ENCODE data around the gene CREB3L4. TPM values are rescaled to one million over a fixed set of nuclear protein-coding genes. Genes with fewer than 3 reads are reported as not detected.

Gene CREB3L4, protein sequence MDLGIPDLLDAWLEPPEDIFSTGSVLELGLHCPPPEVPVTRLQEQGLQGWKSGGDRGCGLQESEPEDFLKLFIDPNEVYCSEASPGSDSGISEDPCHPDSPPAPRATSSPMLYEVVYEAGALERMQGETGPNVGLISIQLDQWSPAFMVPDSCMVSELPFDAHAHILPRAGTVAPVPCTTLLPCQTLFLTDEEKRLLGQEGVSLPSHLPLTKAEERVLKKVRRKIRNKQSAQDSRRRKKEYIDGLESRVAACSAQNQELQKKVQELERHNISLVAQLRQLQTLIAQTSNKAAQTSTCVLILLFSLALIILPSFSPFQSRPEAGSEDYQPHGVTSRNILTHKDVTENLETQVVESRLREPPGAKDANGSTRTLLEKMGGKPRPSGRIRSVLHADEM
- polyA plus RNA-seq (ENCODE audit: insufficient read length in 4 of 4), result 10 to 100 TPM; 31.4 to 37.0 (median 34.8) TPM

DNA sequence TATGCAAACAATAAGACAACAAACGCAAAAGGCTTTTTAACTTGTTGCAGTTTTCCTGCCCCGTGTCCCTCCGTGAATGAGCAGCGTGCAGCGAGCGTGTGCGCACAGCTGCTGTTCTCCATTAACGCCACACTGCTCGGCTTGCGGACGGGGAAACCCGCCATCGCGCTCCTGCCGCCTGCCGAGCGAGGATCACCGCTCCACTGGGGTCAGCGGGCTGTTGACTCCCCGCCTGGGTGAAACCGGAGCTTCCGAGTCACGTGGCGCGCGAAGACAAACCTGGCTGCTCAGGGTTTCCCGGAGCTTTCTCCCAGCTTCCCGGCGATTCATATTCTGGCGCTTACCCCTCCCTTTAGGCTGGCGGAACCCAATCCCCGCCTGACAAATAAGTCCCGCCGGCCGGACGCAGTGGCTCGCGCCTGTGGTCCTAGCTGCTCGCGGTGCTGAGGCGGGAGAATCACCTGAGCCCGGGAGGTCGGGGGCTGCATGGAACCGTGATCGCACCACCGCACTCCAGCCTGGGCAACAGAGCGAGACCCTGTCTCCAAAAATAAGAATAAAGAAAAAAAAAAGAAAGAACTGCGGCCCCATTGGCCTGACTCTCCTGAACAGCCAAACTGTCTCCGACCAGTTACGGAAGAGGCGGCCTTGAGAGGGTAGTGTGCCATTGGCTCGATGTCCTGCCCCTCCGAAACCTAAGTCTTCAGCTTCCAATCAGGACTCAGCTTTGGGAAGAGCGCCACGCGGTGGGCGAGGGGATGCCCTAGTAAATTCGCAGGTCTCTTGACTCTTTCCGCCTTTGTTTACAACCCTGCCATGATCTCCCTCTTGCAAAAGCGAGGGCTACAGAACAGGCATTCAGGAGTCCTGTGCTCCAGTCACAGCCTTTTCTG is at the start of gene CREB3L4:
Gene CREB3L4 (plus strand): TSS at position 796 of the 893 bp plus-strand sequence. CDS start 624 bp downstream, outside the sequence.
- peak in 2 of 4 donors; percentile 96 for DNase-seq (ENCODE audit: low read depth in 4 of 4, low spot score in 3 of 4)

DNA sequence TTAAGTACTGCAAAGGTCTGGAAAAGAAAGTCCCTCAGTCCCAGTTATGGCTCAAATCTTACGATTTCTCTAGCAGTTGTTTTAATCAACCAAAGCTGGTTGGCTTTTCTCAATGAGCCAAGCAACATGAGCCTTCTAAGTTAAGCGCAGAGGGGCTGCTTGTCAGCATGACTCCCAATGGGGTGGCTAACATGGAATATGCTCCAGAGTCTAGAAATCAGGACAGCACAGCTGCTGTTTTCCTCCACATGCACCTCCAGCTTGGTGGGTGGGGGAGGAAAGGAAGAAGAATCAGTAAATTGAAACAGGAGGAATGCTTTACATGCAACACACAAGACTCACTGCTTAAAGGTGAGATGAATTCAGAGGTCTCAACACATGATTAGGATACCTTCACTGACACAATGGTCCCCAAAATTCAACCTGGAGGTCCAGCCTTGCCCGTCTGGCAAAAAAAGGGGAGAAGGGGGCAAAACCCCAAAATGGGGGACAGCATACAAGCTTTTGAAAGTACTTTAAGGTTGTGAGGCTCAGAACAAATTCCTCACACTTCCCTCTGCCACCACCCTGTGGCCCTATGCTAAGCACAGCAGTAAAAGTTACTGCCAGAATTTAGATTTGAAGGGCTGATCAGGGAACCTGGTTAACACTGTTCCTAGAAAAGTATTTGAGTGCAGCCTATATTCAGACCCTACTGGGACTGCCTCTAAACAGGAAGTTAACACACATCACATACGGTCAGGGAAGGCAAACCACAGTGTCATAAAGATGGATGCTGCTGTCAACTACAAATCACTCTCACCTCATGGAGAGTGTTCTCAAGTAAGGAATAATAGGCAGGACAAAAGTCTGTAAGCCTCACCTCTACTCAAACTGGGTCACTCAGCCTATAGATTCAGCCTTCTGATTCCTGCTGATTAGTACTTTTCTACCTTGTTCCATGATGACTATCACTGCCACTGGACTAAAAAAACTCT is 47.5 kb upstream of the CREB3L4 start:
- no peak for DNase-seq (ENCODE audit: low read depth in 4 of 4, low spot score in 3 of 4)

DNA sequence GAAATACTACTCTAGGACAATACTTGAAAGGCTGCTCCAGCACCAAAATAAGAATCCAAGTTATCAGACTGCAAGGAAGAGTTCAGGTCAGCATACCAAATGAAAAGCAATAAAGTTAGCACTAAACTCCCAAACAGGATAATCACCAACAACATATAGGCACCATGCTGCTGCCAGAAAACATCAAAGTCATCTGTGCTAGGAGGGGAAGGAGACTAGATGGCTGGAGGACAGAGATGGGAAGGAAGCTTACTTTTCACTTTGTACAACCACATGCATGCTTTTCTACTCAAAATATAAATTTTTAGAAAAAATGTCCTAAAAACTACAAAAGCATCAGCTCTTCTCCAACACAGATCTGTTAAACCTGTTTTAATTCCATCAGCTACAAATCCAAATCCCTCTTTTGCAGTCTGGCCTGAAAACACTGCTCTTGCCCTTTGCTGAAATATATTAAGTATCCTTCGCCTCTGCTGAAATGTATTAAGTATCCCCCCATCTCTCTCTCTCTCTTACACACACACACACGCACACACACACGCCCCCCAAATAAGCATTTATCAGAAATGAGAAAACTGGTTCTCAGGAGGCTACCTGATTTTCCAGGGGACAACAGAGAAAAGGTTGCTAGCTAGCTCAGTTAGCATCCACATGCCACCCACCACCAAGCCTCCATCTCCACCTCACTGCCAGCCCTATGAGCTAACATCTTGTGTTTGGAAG is 46.5 kb upstream of the CREB3L4 start:
- no peak for DNase-seq (ENCODE audit: low read depth in 4 of 4, low spot score in 3 of 4)

DNA sequence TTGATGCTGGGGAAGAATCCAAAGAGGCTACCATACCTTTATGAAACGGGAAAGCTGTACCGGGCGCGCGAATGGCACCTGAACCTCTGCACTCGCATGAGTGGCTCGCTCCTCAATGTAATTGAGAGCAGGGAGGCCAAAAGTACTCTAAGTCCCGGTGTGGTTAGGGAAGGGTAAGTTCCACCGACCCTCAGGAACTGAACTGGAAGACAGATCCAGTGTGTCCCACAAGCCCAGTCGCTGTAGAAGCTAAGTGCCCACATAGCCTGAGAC is 46.0 kb upstream of the CREB3L4 start:
- peak in 1 of 4 donors; percentile 8 for DNase-seq (ENCODE audit: low read depth in 4 of 4, low spot score in 3 of 4)

DNA sequence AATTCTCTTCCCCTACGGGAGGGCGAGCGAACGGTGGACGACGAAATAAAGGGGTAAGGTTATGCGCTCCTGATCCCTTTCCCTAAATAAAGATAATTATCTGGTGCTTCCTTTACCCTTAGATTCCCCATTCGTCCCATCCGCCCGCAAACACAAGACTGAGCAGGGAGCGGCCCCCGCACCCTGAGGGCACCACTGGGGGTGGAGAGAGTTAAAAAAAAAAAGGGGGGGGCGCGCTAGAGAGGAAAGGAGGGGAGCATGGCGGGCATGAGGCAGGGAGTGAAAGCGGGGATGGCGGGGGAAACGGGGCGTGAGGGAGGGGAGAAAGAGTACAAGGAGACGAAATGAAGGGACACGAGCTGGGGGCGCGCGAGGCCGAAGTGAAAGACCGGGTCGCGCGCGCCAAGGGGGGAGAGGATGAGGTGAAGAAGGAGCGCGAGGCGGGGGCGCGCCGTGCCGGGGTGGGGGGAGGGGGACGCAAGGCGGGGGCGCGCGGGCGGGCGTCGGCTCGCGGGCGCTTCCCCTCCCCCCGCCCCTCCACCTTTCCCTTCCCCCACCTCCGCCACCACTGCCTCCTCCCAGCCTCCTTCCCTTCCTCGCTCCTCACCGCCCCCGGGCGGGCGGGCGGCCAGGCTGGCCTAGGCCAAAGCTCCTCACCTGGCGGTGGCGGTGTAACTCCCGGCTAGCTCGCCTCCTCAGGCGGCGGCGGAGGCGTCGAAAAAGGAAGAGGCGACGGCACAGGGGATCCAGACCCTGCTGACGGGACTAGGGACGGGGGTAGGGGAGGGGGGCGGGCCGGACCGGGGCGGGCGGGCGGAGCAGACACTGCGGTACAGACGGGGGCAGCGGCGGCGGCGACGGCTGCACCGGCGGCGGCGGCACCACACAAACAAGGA is 45.4 kb upstream of the CREB3L4 start:
- DNase-seq (ENCODE audit: low read depth in 4 of 4, low spot score in 3 of 4), result peak in 1 of 4 donors; percentile 39

DNA sequence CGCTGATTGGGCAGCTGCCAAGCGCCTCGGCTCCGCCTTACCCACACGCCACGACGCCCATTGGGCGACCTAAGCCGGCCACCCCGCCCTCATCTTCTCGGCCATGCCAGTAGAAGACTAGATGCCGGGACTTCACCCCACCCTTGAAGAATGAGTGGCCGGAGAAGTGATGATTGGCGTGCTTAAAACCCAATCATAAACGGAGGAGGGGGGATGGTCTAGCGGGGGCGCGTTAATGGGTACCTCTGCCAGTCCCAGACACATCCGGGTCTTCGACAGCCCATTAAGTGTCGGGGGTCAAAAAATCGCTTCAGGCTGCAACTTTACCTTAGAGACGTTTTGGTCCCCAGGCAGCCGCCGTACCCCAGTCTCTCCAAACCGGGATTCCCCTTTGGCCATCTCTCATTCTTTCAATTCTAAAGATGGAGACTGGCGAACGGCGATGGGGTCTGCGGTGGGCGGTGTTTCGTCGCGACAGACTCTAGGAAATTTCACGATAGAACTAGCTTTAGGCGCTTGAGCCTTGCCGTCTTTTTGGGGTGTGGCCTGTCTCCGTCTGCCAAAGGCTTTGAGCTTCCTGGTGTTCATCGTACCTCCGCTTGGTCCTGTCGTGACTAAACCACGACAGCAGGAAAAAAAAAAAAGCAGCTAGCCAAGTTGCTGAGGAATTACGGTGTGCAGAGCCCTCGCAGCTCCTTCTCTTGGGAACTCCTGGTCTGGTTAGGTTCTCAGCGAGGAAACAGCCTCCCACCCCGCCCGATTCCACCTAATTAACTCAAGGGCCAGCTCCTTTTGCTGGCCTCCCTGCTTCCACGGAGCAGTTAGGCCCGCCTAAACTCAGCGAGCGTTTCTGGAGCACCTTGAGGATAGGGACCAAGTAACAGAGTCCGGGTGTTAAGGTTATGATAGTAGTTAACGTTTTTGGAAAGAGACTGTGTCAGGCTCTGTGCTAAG is 44.5 kb upstream of the CREB3L4 start, which contains the start of gene GATAD2B:
Gene GATAD2B (minus strand): TSS at position 1 of the 954 bp plus-strand sequence. CDS start 94,625 bp downstream, outside the sequence.
- DNase-seq (ENCODE audit: low read depth in 4 of 4, low spot score in 3 of 4), result peak; percentile 97 to 100 (median 100)

DNA sequence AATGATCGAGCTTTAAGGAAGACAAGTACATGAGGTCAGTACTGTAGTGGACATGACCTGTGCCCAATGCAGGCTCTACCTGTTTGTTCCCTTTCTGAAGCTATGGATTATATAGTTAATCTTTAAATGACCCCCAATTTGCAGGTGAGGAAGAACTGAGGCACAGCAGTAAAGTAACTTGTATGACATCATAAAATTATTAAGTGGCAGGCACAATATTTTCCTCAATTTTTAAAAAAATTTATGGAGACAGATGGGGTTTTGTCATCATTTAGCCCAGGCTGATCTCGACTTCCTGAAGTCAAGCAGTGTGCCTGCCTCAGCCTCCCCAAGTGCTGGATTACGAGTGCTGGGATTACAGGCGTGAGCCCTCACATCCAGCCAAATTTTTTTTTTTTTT is 41.3 kb upstream of the CREB3L4 start:
- no peak for DNase-seq (ENCODE audit: low read depth in 4 of 4, low spot score in 3 of 4)

DNA sequence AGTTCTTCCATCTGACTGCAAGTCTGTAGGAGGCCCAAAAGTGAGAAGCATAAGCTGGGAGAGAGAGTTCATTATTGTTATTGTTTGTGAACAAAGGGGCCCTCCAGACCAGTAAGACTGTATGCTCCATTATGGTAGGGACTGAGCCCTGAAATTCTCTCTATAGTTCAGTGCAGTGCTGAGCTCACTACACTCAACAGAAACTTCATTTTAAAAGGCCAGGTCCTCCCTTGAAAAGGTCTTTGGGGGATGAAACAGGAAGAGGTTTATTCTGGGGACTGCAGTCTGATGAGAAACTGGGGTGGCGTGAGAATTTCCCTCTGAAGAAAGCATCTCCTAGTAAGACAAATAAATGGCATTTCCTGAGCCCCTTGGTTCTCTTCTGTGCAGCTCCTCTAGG is 39.5 kb upstream of the CREB3L4 start:
- DNase-seq (ENCODE audit: low read depth in 4 of 4, low spot score in 3 of 4), result no peak

DNA sequence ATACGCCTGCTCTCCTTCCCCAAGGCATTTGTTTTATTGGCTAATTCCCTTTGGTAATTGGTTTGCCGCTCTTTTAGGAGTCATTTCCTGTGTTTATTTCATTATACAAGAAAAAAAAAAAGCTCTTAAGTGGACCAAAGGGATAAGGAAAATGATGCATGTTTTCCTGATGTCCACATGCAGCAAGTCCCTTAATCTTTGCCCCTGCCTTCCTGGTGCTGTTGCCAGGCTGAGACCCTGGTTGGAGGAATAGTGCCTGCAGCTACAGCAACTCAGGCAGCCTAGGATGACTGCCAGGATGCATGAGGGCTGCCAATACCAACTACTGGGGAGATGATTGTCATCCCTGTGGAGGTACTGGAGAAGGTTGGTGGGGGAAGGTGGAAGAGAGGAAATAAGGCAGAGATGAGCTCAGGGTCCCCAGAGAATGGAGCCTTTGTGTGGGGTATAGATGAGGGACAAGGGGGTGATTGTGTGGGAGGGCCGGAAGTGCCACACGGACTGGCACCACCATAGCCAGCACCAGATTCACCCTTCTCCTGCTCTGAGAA is 38.8 kb upstream of the CREB3L4 start:
- DNase-seq (ENCODE audit: low read depth in 4 of 4, low spot score in 3 of 4), result no peak

DNA sequence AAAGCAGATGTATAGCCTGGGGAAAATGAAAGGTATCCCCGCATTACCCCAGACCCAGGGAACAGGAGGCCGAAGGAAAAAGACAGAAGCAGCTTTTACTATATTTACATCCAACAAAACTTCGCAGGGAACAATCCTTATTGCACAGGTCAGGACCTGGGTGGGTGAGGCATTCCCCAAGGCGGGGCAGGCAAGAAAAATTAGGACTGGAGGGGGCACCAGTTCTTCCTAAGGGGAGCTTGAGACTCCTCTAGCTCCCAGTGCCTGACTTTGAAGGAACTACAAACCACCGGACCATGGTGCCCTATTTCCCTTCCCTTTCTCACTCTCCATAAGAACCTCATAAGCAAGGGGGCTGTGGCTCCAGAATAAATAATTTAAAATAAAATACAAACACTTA is 38.3 kb upstream of the CREB3L4 start:
- no peak for DNase-seq (ENCODE audit: low read depth in 4 of 4, low spot score in 3 of 4)

DNA sequence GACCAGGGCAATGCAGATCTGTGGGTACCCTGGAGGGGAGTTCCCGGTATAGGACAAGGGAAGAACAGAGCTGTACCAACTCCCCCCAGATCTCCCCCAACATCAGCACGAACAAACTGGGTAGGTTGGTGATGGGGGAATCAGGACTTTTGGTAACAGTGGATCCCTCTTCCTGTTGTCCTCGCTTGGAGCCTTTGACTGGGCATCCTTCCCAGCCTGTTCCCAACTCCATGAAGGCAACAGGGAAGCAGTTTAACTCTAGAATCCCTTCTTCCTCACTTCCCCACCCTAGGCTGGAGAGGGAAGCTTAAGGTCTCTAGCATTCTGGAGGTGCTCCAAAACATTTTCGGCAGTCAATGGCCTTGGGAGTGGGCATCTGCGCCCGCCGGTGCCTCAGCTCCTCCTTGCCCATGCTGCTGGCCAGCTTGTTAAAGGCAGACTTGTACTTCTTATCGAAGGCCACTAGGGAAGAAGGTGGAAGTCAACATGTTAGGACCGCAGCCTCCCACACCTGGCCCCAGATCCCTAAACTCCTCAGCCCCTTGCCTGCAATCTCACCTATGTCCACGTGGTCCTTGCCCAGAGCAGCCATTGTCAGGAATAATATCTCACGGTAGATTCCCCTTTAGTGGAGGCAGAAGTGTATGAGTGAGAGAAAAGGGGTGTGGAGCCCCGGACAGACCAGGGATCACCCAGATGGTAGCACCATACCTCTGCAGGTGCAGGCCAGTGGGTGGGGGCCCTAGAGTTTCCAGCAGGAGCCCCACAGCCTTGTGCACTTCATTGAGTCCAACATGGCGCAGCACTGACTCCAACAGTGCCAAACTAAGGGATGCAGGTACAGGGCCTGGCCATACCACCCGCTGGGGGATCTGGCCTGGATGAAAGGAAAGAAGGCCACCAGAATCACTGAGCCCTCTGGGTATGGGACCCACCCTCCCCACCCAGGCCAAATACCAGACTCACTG is 37.4 kb upstream of the CREB3L4 start:
- DNase-seq (ENCODE audit: low read depth in 4 of 4, low spot score in 3 of 4), result no peak

DNA sequence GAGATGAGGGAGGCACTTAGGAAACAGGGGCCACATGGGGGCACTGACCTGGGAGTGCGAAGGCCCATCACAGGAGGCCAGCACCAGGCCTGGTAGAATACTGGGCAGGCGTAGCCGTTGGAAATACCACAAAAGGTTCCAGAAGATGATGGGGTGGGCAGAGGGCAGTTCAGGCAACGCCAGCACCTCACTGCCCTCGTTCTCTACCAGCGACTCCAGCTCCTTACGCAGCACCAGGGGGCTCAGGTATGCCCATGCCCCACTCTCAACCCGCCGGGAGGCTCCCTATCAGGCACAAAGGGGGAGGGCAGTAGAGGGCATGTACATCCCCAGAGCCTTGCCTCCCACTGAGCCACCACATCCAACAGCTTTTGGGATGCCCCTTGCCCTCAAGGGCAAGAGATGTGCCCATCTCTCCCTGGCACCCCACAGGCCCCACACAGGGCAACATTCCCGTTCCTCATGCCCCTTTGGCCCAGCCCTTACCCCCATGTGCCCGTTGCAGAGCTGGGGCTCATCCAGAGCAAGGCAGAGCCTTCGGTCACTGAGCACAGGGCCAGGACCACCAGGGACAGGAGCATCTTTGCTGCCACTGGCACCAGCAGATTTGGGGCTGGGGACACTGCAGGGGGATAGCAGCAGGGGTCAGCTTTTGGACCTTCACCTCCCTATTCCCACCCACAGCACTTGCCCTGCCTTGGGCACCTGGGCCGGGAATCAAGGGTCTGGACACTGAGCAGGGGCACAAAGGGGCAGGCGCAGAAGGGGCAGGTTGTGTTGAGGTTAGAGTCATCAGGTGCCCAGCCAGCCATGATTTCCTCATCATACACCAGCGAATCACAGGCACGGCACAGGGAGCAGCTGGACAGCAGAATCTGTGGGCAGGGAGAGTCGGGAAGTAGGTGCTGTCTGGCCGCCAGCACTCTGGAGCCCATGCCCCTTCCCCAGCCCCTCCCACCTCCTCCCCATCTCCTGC is 35.3 kb upstream of the CREB3L4 start:
- DNase-seq (ENCODE audit: low read depth in 4 of 4, low spot score in 3 of 4), result no peak

DNA sequence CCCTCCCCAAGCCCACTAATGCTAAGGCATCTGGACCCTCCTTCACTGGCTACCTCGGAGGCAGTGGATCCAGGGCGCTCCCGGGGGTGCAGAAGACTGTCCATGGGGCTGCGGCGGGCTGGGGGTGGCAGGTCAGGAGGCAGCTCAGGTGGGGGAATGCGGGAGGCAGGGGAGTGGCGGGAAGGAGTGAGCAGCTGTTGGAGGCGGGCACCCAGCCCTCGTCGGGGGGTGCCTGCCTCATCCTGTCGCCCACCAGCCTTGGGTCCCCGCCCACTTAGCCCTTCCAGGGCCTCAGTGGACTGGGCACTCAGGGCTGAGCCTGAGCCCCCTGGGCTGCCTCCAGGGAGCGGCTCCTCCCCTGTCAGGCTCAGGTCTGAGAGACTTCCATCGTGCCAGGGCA is 34.3 kb upstream of the CREB3L4 start:
- DNase-seq (ENCODE audit: low read depth in 4 of 4, low spot score in 3 of 4), result no peak

DNA sequence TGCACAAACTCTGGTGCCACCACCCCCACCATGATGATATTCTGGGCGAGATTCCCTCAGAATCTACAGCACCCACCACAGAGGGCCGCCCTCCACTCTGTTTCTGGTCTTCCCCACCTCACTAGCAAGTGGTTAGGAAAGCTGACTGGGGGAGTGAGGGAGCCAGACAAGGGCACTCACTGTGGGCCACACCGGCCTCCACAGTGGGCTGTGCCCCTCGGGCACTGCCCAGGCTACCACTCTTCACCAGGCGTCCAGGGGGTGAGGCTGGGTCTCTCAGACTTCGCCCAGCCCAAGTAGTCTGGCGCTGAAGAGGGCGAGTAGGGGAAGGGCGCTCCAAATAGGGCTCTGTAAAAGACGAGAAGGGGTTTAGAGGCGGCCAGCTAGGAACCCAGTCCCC is 33.7 kb upstream of the CREB3L4 start:
- no peak for DNase-seq (ENCODE audit: low read depth in 4 of 4, low spot score in 3 of 4)

DNA sequence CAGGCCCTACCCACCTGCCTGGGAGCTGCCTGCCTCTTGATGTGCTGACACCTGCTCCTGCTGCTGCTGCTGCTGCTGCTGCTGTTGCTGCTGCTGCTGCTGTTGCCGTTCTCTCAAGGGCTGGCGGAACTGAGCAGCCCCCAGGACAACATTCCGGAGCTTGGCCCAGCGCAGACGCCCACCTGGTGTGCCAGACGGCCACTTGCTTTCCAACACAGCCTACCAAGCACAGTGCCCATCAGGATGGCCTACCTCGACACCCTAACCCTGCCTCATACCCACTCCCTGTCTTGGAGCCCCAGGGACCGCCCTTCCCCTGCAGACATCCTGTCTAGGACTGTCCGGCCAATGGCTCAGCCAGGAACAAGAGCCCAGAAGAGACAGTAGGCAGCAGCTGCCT is 33.0 kb upstream of the CREB3L4 start:
- no peak for DNase-seq (ENCODE audit: low read depth in 4 of 4, low spot score in 3 of 4)

All from right renal pelvis (tissue), 4 donors.